BLaER1 treated with 17β-estradiol and CSF1 and Interleukin-3, amounts not matched to agents 10 nM and 100 nM (cell line): ENCODE measurements around the gene FHIP2A.

Experiments
- H3K27ac ChIP-seq, 11 experiments: shearing (Covaris generic); formaldehyde crosslinking; 2 replicates each; pipeline ENCODE4 v1.8.1; 2022
- H3K27me3 ChIP-seq, 11 experiments: shearing (Covaris generic); formaldehyde crosslinking; 2 replicates each; pipeline ENCODE4 v1.8.1; 2022
- H3K36me3 ChIP-seq, 11 experiments: shearing (Covaris generic); formaldehyde crosslinking; 2 replicates each; pipeline ENCODE4 v1.8.1; 2022
- H3K4me1 ChIP-seq, 10 experiments: shearing (Covaris generic); formaldehyde crosslinking; 2 replicates each; pipeline ENCODE4 v1.8.1; 2022
- H3K4me2 ChIP-seq, 11 experiments: shearing (Covaris generic); formaldehyde crosslinking; 2 replicates each; pipeline ENCODE4 v1.8.1; 2022
- H3K4me3 ChIP-seq, 10 experiments: shearing (Covaris generic); formaldehyde crosslinking; 2 replicates each; pipeline ENCODE4 v1.8.1; 2022
- H3K9ac ChIP-seq, 11 experiments: shearing (Covaris generic); formaldehyde crosslinking; 2 replicates each; pipeline ENCODE4 v1.8.1; 2022
- H3K9me3 ChIP-seq, 11 experiments: shearing (Covaris generic); formaldehyde crosslinking; replicated peaks in 1 of 11; 2 replicates each; pipeline ENCODE4 v1.8.1; 2022
- H4K20me1 ChIP-seq, 11 experiments: shearing (Covaris generic); formaldehyde crosslinking; 2 replicates each; pipeline ENCODE4 v1.8.1; 2022
- Cebpa-rat ChIP-seq, 11 experiments: shearing (Covaris generic); IDR thresholded peaks; 2 replicates each; pipeline ENCODE4 v1.8.1; 2022

FHIP2A gene

DNA sequence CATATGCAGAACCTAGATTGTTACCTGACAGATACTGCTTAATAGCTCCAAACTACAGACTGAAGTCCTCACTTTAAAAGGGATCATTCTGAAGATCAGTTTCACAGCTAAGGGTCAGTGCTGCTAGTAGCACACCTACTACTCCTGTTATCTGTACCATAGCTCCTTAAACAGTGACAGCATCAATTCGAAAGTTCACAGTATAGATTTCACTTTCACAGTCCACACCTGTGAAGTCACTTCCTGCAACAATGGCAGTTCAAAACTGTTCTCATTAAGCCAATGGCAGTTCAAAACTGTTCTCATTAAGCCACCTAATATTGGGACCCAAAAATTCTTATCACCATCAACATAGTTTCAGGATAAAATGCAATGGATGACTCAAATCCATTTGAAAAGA is 10.7 kb upstream of the FHIP2A start:
- Histone ChIP-seq H3K4me3 (no peak overlapping the region), H3K9ac (no peak overlapping the region), H3K36me3 (no peaks in the 10 kb centered on the region)

DNA sequence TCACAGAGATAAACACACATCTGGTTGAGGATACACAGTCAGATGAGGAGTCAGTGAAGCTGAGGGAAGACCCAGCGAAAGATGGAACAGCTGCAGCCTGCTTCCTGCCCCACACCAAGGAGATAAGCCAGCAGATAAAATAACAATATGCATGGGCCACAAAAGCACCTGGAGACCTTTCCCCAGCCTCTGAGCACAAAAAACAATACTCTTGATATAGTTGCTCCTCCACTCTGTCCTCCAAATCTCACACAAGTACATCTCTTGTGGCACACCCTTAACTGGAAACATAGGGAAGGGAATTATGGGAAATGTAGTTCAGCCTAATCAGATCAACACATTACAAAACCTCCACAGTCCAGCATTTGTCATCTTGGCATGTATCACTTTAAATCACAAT is 9.7 kb upstream of the FHIP2A start:
- no peak overlapping the region for H3K4me3 ChIP-seq
- H3K4me1 ChIP-seq = peaks cover 0 to 11% (median 0%) of the 10 kb centered on the region in 10 experiments; a peak in 1 of 20 replicates
- H3K4me2 ChIP-seq = no peak overlapping the region
- H3K9ac ChIP-seq = no peak overlapping the region
- H3K9me3 ChIP-seq = no peaks in the 10 kb centered on the region
- H3K27ac ChIP-seq = no peak overlapping the region
- no peaks in the 10 kb centered on the region for H4K20me1 ChIP-seq
- no peak for TF ChIP-seq Cebpa-rat (IDR thresholded peaks at IDR 0.05)
- H3K36me3 ChIP-seq = no peaks in the 10 kb centered on the region
- no peaks in the 10 kb centered on the region for H3K27me3 ChIP-seq

More for the DNA sequence above, 10.7 kb upstream of the FHIP2A start:
- no peak overlapping the region for H3K27ac ChIP-seq
- H3K9me3 ChIP-seq = no peaks in the 10 kb centered on the region
- H3K27me3 ChIP-seq = no peaks in the 10 kb centered on the region
- TF ChIP-seq Cebpa-rat (IDR thresholded peaks at IDR 0.05) = no peak
- no peak overlapping the region for H3K4me2 ChIP-seq
- no peaks in the 10 kb centered on the region for H4K20me1 ChIP-seq
- H3K4me1 ChIP-seq = peaks cover 0 to 7% (median 0%) of the 10 kb centered on the region in 10 experiments; a peak in 1 of 20 replicates

DNA sequence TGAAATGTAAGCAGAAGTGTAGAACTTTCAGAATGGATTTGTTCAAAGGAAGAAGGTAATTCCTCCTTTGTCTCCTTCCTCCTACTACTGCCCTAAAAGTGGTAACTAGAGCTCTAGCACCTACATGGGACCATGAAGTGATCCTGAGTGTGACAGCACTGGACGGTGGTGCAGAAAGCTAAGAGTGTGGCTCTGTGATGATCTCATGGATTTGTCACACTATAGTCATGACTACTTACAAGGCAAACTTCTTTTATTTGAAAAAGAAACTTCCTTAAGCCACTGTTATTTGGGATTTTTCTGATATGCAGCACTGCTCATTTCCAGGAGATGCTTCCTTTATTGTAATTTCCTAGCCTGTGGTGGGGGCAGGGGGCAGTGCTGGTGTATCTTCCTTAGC is 5.8 kb upstream of the FHIP2A start:
- H3K4me3 ChIP-seq = no peak overlapping the region
- no peak for TF ChIP-seq Cebpa-rat (IDR thresholded peaks at IDR 0.05)
- no peak overlapping the region for H3K27ac ChIP-seq
- H3K9ac ChIP-seq = no peak overlapping the region
- no peaks in the 10 kb centered on the region for H3K36me3 ChIP-seq
- H3K9me3 ChIP-seq = no peaks in the 10 kb centered on the region
- no peaks in the 10 kb centered on the region for H3K27me3 ChIP-seq
- H3K4me2 ChIP-seq = peak overlapping the region in 1 of 11 experiments; percentile 2; a peak in 1 of 22 replicates
- H3K4me1 ChIP-seq = peaks cover 0 to 11% (median 0%) of the 10 kb centered on the region in 10 experiments; a peak in 1 of 20 replicates
- H4K20me1 ChIP-seq = no peaks in the 10 kb centered on the region

DNA sequence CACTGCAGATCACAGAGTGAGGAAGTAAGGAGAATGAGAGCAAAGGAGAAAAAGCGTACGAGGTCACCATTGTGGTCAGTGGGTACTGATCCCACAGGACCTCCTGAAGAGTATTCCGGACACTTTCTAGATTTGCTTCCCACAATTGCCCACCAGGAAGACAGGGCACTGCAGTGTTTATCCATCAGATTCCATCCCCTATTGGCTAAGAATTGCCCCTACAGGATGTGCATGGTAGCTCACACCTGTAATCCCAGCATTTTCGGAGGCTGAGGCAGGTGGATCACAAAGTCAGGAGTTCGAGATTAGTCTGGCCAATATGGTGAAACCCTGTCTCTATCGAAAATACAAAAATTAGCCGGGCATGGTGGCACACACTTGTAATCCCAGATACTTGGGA is 5.3 kb upstream of the FHIP2A start:
- Histone ChIP-seq H3K36me3 (no peaks in the 10 kb centered on the region), H3K9me3 (no peaks in the 10 kb centered on the region), H3K4me1 (peaks cover 0 to 11% (median 0%) of the 10 kb centered on the region in 10 experiments; a peak in 3 of 20 replicates), H4K20me1 (no peaks in the 10 kb centered on the region), H3K4me2 (peak overlapping the region in 1 of 11 experiments; percentile 2; a peak in 1 of 22 replicates), H3K27me3 (no peaks in the 10 kb centered on the region), H3K27ac (no peak overlapping the region), H3K9ac (no peak overlapping the region), H3K4me3 (no peak overlapping the region)
- TF ChIP-seq Cebpa-rat (IDR thresholded peaks at IDR 0.05) = no peak

DNA sequence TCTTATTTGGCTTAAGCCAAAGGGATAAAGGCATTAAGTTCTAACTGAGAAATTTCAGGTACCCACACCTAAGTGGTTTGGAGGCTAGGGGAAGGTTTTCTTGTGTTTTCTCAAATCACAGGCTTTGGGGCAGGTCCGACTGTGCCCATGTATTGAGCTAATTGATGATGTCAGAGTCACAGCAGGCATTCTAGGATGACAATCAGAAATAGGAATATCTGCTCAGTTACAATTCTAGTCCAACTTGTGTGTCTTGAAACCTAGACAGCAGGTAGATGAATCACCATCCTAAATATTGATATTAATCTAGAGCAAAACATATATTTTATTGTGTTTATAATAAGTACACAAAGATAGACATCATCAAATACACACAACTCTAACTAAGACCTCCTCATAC is 2.3 kb upstream of the FHIP2A start:
- H3K4me2 ChIP-seq = no peak overlapping the region
- peaks cover 0 to 16% (median 10%) of the 10 kb centered on the region in 11 experiments; a peak in 11 of 22 replicates for H4K20me1 ChIP-seq
- peaks cover 11 to 22% (median 14%) of the 10 kb centered on the region in 10 experiments for H3K4me1 ChIP-seq
- H3K27ac ChIP-seq = no peak overlapping the region
- no peak for TF ChIP-seq Cebpa-rat (IDR thresholded peaks at IDR 0.05)
- H3K36me3 ChIP-seq = 0 out of 22 replicates have a peak, but pooled peaks cover 0 to 5% (median 0%) of the 10 kb centered on the region in 11 experiments
- no peak overlapping the region for H3K4me3 ChIP-seq
- H3K9ac ChIP-seq = no peak overlapping the region
- no peaks in the 10 kb centered on the region for H3K9me3 ChIP-seq
- no peaks in the 10 kb centered on the region for H3K27me3 ChIP-seq

GRCh38 chr10:114821915-114822443 is 399 bp downstream of the FHIP2A start:
- peaks cover 2 to 30% (median 22%) of the 10 kb centered on the region in 11 experiments; a peak in 17 of 22 replicates for H3K36me3 ChIP-seq
- peaks cover 6 to 41% (median 32%) of the 10 kb centered on the region in 11 experiments; a peak in 16 of 22 replicates for H4K20me1 ChIP-seq
- peak overlapping the region; percentile 97 to 100 (median 99) for H3K9ac ChIP-seq
- peak overlapping the region; percentile 63 to 90 (median 75) for H3K4me2 ChIP-seq
- peaks cover 14 to 23% (median 19%) of the 10 kb centered on the region in 10 experiments for H3K4me1 ChIP-seq
- no peaks in the 10 kb centered on the region for H3K27me3 ChIP-seq
- H3K4me3 ChIP-seq = peak overlapping the region; percentile 83 to 98 (median 95)
- no peak for TF ChIP-seq Cebpa-rat (IDR thresholded peaks at IDR 0.05)
- H3K27ac ChIP-seq = peak overlapping the region; percentile 96 to 99 (median 99)
- H3K9me3 ChIP-seq = peaks cover 0 to 6% (median 0%) of the 10 kb centered on the region in 11 experiments; a peak in 2 of 22 replicates

- peak overlapping the region; percentile 63 to 90 (median 75) for H3K4me2 ChIP-seq
- peaks cover 3 to 35% (median 23%) of the 10 kb centered on the region in 11 experiments; a peak in 17 of 22 replicates for H3K36me3 ChIP-seq
- H3K9me3 ChIP-seq = peaks cover 0 to 6% (median 0%) of the 10 kb centered on the region in 11 experiments; a peak in 2 of 22 replicates
- H3K9ac ChIP-seq = peak overlapping the region; percentile 97 to 100 (median 99)
- H3K4me1 ChIP-seq = peaks cover 14 to 23% (median 19%) of the 10 kb centered on the region in 10 experiments
- H4K20me1 ChIP-seq = peaks cover 6 to 47% (median 32%) of the 10 kb centered on the region in 11 experiments; a peak in 16 of 22 replicates
- peak overlapping the region; percentile 96 to 99 (median 99) for H3K27ac ChIP-seq
- no peak for TF ChIP-seq Cebpa-rat (IDR thresholded peaks at IDR 0.05)
- H3K4me3 ChIP-seq = peak overlapping the region; percentile 83 to 98 (median 95)
- H3K27me3 ChIP-seq = no peaks in the 10 kb centered on the region
These were observed 980 bp downstream of the FHIP2A start for GRCh38 chr10:114822444-114823076.

DNA sequence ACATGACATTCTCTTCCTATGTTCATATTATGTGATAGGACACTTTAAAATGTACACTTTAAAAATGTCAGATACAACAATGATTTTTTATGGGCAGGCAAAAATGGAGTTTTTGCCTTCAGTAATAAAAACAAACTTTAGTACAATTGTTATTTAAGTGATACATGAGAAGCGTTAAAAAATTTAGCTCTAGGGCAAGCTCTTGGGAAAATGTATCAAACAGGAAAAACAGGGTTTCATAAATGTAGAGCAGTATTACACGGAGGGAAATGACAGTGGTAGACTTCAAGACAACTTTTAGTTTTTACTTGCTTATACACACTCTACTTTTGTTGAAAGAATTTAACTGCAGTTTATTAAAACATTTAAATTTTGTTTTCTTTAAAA is 1.5 kb downstream of the FHIP2A start:
- no peak for TF ChIP-seq Cebpa-rat (IDR thresholded peaks at IDR 0.05)
- peak overlapping the region; percentile 96 to 99 (median 99) for H3K27ac ChIP-seq

GRCh38 chr10:114824391-114824790 is 2.8 kb downstream of the FHIP2A start:
- Histone ChIP-seq H3K4me1 (peaks cover 14 to 23% (median 19%) of the 10 kb centered on the region in 10 experiments), H3K4me2 (peak overlapping the region; percentile 63 to 90 (median 75); a peak in 18 of 22 replicates), H3K36me3 (peaks cover 3 to 45% (median 27%) of the 10 kb centered on the region in 11 experiments; a peak in 17 of 22 replicates), H3K4me3 (no peak overlapping the region; a peak in 1 of 20 replicates), H4K20me1 (peaks cover 12 to 62% (median 44%) of the 10 kb centered on the region in 11 experiments; a peak in 18 of 22 replicates), H3K27ac (no peak overlapping the region), H3K27me3 (no peaks in the 10 kb centered on the region), H3K9me3 (peaks cover 0 to 6% (median 0%) of the 10 kb centered on the region in 11 experiments; a peak in 2 of 22 replicates), H3K9ac (peak overlapping the region in 1 of 11 experiments; percentile 5; a peak in 1 of 22 replicates)
- TF ChIP-seq Cebpa-rat (IDR thresholded peaks at IDR 0.05) = no peak

More for the DNA sequence above, 1.5 kb downstream of the FHIP2A start:
- Histone ChIP-seq H3K4me2 (peak overlapping the region; percentile 63 to 90 (median 75)), H4K20me1 (peaks cover 6 to 49% (median 37%) of the 10 kb centered on the region in 11 experiments; a peak in 16 of 22 replicates), H3K4me1 (peaks cover 14 to 23% (median 19%) of the 10 kb centered on the region in 10 experiments), H3K27me3 (no peaks in the 10 kb centered on the region), H3K9ac (peak overlapping the region; percentile 97 to 100 (median 99)), H3K9me3 (peaks cover 0 to 6% (median 0%) of the 10 kb centered on the region in 11 experiments; a peak in 2 of 22 replicates), H3K4me3 (peak overlapping the region; percentile 83 to 98 (median 95)), H3K36me3 (peaks cover 3 to 35% (median 23%) of the 10 kb centered on the region in 11 experiments; a peak in 17 of 22 replicates)
